Epithelial cell of esophagus (primary cell): ENCODE measurements around the gene PFKFB3.
"Not testable (repeated sequence)": the region's sequence is repeated elsewhere in the genome, so short reads cannot be mapped to it uniquely, and the experiment has no call there.

ENCODE experiments used
- DNase-seq: peaks from one replicate; pipeline ENCODE4 v3.0.0; 2010; ENCODE audit warnings: low read depth
- H3K4me3 ChIP-seq: 2 replicates; pipeline ENCODE4 v1.5.1; 2011; ENCODE audit warnings: mild to moderate bottlenecking, low read length, control low read depth
- CTCF ChIP-seq: IDR thresholded peaks from 2 replicates; pipeline ENCODE4 v1.5.1; 2011; ENCODE audit warnings: low read depth, mild to moderate bottlenecking, low read length, control low read depth, inconsistent platforms; ENCODE audit not compliant: insufficient read depth; ENCODE audit errors: missing control alignments

Gene PFKFB3

GRCh38 chr10:6233725-6234277 is 31.1 kb downstream of the PFKFB3 start:
- DNase-seq: no peak
- no peak for TF ChIP-seq CTCF
- no peak overlapping the region for H3K4me3 ChIP-seq

- TF ChIP-seq CTCF: no peak
- no peak for DNase-seq
- no peak overlapping the region for H3K4me3 ChIP-seq
These were observed 31.6 kb downstream of the PFKFB3 start for GRCh38 chr10:6234371-6234770.

GRCh38 chr10:6236349-6237198 is 33.8 kb downstream of the PFKFB3 start:
- no peak for TF ChIP-seq CTCF
- no peak for DNase-seq
- no peak overlapping the region for H3K4me3 ChIP-seq

GRCh38 chr10:6237199-6237530 is 34.4 kb downstream of the PFKFB3 start:
- H3K4me3 ChIP-seq: no peak overlapping the region
- no peak for DNase-seq
- TF ChIP-seq CTCF: no peak

GRCh38 chr10:6238587-6239212 is 36.0 kb downstream of the PFKFB3 start:
- not testable (repeated sequence) for H3K4me3 ChIP-seq, DNase-seq

- peak; percentile 100 for DNase-seq
- no peak for TF ChIP-seq CTCF
- no peak overlapping the region for H3K4me3 ChIP-seq
These were observed 36.7 kb downstream of the PFKFB3 start for GRCh38 chr10:6239213-6239991.

GRCh38 chr10:6240254-6240653 is 37.5 kb downstream of the PFKFB3 start:
- no peak for DNase-seq
- no peak for TF ChIP-seq CTCF
- no peak overlapping the region for H3K4me3 ChIP-seq
